GM23338 (cell line): ENCODE results near the gene KLHL6.

Experiments used
- CREB1 ChIP-seq: fragments of 250-450 bp; sonication (Bioruptor Pico); IDR thresholded peaks from 2 replicates; pipeline ENCODE4 v1.5.0; 2020; ENCODE audit warnings: low read depth, mild to moderate bottlenecking, moderate library complexity
- CTCF ChIP-seq, 2 experiments: fragments of 200-600 bp in 1 of 2; sonication (generic) in 1 of 2; conservative IDR thresholded peaks; 2 replicates each; pipeline versions ENCODE4 v1.5.1 to v1.6.1; 2016 to 2017; ENCODE audit warnings: antibody characterized with exemption in 2 of 2, low read depth in 2 of 2, mild to moderate bottlenecking in 2 of 2, moderate library complexity in 1 of 2
- ETS1 ChIP-seq: IDR thresholded peaks from 2 replicates; pipeline ENCODE4 v1.6.1; 2016; ENCODE audit warnings: antibody characterized with exemption
- EZH2 ChIP-seq: fragments of 200-600 bp; sonication (generic); IDR thresholded peaks from one replicate; pipeline ENCODE4 v1.8.0; 2017; ENCODE audit warnings: antibody characterized with exemption, mild to moderate bottlenecking, low read depth; ENCODE audit not compliant: unreplicated experiment
- EZH2phosphoT487 ChIP-seq: fragments of 200-600 bp; sonication (generic); IDR thresholded peaks from one replicate; pipeline ENCODE4 v1.8.1; 2018; ENCODE audit warnings: antibody characterized with exemption; ENCODE audit not compliant: unreplicated experiment
- JUNB ChIP-seq: IDR thresholded peaks from one replicate; pipeline ENCODE4 v1.6.1; 2016; ENCODE audit warnings: antibody characterized with exemption; ENCODE audit not compliant: unreplicated experiment
- NANOG ChIP-seq: IDR thresholded peaks from 2 replicates; pipeline ENCODE4 v1.6.1; 2016; ENCODE audit warnings: antibody characterized with exemption, borderline replicate concordance
- POLR2AphosphoS5 ChIP-seq: IDR thresholded peaks from 2 replicates; pipeline ENCODE4 v1.6.1; 2016; ENCODE audit warnings: antibody characterized with exemption, low read depth
- REST ChIP-seq: IDR thresholded peaks from one replicate; pipeline ENCODE4 v1.6.1; 2018; ENCODE audit warnings: antibody characterized with exemption; ENCODE audit not compliant: unreplicated experiment
- STAT1 ChIP-seq: IDR thresholded peaks from one replicate; pipeline ENCODE4 v1.6.1; 2016; ENCODE audit warnings: antibody characterized with exemption; ENCODE audit not compliant: unreplicated experiment
- ZNF462 ChIP-seq: fragments of 250-450 bp; sonication (Bioruptor Pico); IDR thresholded peaks from 2 replicates; pipeline ENCODE4 v1.5.0; 2020; ENCODE audit warnings: mild to moderate bottlenecking, moderate library complexity

GRCh38 chr3:183504597-183504996 lies 50.9 kb downstream of the KLHL6 start:
- TF ChIP-seq CTCF (conservative IDR thresholded peaks at IDR 0.05; ENCODE audit: low read depth in 2 of 2) (no peak), EZH2 (no peak), JUNB (no peak), EZH2phosphoT487 (no peak), POLR2AphosphoS5 (no peak), REST (no peak), ZNF462 (CRISPR knock-in tag) (no peak), CREB1 (no peak), ETS1 (no peak), NANOG (no peak), STAT1 (no peak)
